GM23338 (cell line): ENCODE measurements around the gene SYT2. TPM values are rescaled to one million over a fixed set of nuclear protein-coding genes. Genes with fewer than 3 reads are reported as not detected.
"Not testable (repeated sequence)": the region's sequence is repeated elsewhere in the genome, so short reads cannot be mapped to it uniquely, and the experiment has no call there.

Experiments
- ATAC-seq: fragments of 200-7000 bp; cut with Tn5 transposase; 3 replicates; pipeline ENCODE4 v1.9.1; 2020
- DNase-seq: peaks from one replicate; pipeline ENCODE4 v3.0.0-alpha.2; 2015; ENCODE audit warnings: low spot score
- H2AFZ ChIP-seq: fragments of 200-600 bp; sonication (generic); 2 replicates; pipeline ENCODE4 v1.8.0; 2016; ENCODE audit warnings: antibody characterized with exemption, mild to moderate bottlenecking, moderate library complexity
- H3F3A ChIP-seq: fragments of 200-600 bp; sonication (generic); replicated peaks from 2 replicates; pipeline ENCODE4 v1.8.0; 2017; ENCODE audit warnings: antibody characterized with exemption, mixed run types, low read depth
- H3K27ac ChIP-seq: fragments of 200-600 bp; sonication (generic); 2 replicates; pipeline ENCODE4 v1.6.1; 2016; ENCODE audit warnings: low read depth
- H3K27me3 ChIP-seq: fragments of 200-600 bp; sonication (generic); 2 replicates; pipeline ENCODE4 v1.8.0; 2016; ENCODE audit warnings: mild to moderate bottlenecking, mixed run types, moderate library complexity; ENCODE audit not compliant: insufficient read depth
- H3K36me3 ChIP-seq: fragments of 200-600 bp; sonication (generic); 2 replicates; pipeline ENCODE4 v1.8.0; 2016; ENCODE audit warnings: mild to moderate bottlenecking; ENCODE audit not compliant: insufficient read depth
- H3K4me1 ChIP-seq: fragments of 200-600 bp; sonication (generic); 2 replicates; pipeline ENCODE4 v1.8.0; 2016; ENCODE audit warnings: mild to moderate bottlenecking, moderate library complexity; ENCODE audit not compliant: insufficient read depth
- H3K4me2 ChIP-seq: fragments of 200-600 bp; sonication (generic); 2 replicates; pipeline ENCODE4 v1.7.1; 2017; ENCODE audit warnings: mixed run types
- H3K4me3 ChIP-seq: fragments of 200-600 bp; sonication (generic); 2 replicates; pipeline ENCODE4 v1.6.1; 2016; ENCODE audit warnings: mixed run types
- H3K79me2 ChIP-seq: fragments of 200-600 bp; sonication (generic); replicated peaks from 2 replicates; pipeline ENCODE4 v1.8.0; 2017; ENCODE audit warnings: mild to moderate bottlenecking; ENCODE audit not compliant: insufficient read depth
- H3K9me2 ChIP-seq: fragments of 200-600 bp; sonication (generic); 2 replicates; pipeline ENCODE4 v1.8.0; 2017; ENCODE audit not compliant: insufficient read depth
- H4K20me1 ChIP-seq: fragments of 200-600 bp; sonication (generic); replicated peaks from 2 replicates; pipeline ENCODE4 v1.8.0; 2017; ENCODE audit warnings: mild to moderate bottlenecking; ENCODE audit not compliant: insufficient read depth
- H3K27ac Mint-ChIP-seq: 2 replicates; pipeline ENCODE4 v1.8.0; 2020; ENCODE audit warnings: inconsistent platforms, mild to moderate bottlenecking, moderate library complexity, mixed read lengths
- H3K27me3 Mint-ChIP-seq: 3 replicates; pipeline ENCODE4 v1.8.0; 2022; ENCODE audit warnings: low read depth, mild to moderate bottlenecking, moderate library complexity, mixed read lengths, inconsistent platforms; ENCODE audit not compliant: insufficient read depth, poor library complexity
- H3K36me3 Mint-ChIP-seq: 3 replicates; pipeline ENCODE4 v1.8.0; 2021; ENCODE audit warnings: low read depth, mild to moderate bottlenecking, inconsistent platforms, moderate library complexity, mixed read lengths
- H3K4me1 Mint-ChIP-seq: 3 replicates; pipeline ENCODE4 v1.8.0; 2020; ENCODE audit warnings: mild to moderate bottlenecking, inconsistent platforms, mixed read lengths
- H3K4me3 Mint-ChIP-seq: 3 replicates; pipeline ENCODE4 v1.8.0; 2021; ENCODE audit warnings: moderate library complexity, mild to moderate bottlenecking, inconsistent platforms, mixed read lengths
- H3K9me3 Mint-ChIP-seq: 3 replicates; pipeline ENCODE4 v1.8.0; 2020; ENCODE audit warnings: moderate library complexity, mild to moderate bottlenecking, inconsistent platforms, mixed read lengths
- JUNB ChIP-seq: IDR thresholded peaks from one replicate; pipeline ENCODE4 v1.6.1; 2016; ENCODE audit warnings: antibody characterized with exemption; ENCODE audit not compliant: unreplicated experiment
- ZNF114 ChIP-seq: fragments of 250-450 bp; sonication (Bioruptor Pico); IDR thresholded peaks from 2 replicates; pipeline ENCODE4 v1.5.0; 2020; ENCODE audit warnings: mild to moderate bottlenecking, moderate library complexity
- polyA plus RNA-seq: library from polyadenylated mRNA; unstranded; fragments of >200 nt; fragmentation: Nextera tagmentation; extraction: Ambion mirVana; gene quantifications from 2 replicates; pipeline ENCODE4 v1.2.1, GENCODE V29; 2016
- total RNA-seq: library from RNA; depleted of rRNA; stranded (reverse); fragments of >200 nt; shearing (Covaris generic); gene quantifications from 2 replicates; pipeline ENCODE4 v1.2.3, GENCODE V29; 2014
- TF ChIP-seq, protein P1 (sequence below): IDR thresholded peaks from one replicate; pipeline ENCODE4 v1.6.1; 2018; ENCODE audit warnings: antibody characterized with exemption; ENCODE audit not compliant: unreplicated experiment

Gene SYT2
- total and polyA plus RNA-seq, 2 experiments from 2014 or later, result 2.4 to 12.5 TPM

DNA sequence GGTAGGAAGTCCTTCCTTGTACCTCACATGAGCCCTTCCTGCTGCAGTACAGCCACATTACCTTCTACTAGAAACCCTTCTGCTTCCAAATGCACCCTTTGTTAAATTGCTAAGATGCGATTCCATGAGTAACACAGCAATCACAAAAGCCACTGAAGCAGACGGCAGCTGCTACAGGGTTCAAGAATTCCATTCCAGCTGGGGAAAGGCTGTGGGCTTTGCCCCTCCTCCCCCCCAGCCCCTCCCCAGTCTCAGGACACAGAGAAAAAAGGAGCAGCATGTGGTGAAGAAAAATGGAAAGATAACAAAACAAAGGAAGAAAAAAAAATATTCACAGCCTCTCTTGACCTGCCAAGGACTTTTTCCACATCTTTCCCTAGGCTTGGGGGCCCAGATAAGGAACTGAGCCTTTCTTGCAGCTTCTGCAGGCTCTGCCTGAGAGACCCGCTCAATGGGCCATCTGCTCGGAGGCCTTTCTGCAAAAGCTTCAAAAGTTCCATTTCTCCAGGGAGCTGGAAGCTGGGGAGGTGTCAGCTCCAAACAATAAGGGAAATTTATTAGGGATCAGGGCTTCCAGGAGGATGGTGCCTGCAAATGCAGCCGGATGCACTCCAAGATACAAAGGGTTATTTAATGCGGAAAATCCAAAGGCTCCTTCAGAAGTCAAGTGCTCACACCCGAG, 72.1 kb downstream of the SYT2 start (continued):
- TF ChIP-seq, protein P1, sequence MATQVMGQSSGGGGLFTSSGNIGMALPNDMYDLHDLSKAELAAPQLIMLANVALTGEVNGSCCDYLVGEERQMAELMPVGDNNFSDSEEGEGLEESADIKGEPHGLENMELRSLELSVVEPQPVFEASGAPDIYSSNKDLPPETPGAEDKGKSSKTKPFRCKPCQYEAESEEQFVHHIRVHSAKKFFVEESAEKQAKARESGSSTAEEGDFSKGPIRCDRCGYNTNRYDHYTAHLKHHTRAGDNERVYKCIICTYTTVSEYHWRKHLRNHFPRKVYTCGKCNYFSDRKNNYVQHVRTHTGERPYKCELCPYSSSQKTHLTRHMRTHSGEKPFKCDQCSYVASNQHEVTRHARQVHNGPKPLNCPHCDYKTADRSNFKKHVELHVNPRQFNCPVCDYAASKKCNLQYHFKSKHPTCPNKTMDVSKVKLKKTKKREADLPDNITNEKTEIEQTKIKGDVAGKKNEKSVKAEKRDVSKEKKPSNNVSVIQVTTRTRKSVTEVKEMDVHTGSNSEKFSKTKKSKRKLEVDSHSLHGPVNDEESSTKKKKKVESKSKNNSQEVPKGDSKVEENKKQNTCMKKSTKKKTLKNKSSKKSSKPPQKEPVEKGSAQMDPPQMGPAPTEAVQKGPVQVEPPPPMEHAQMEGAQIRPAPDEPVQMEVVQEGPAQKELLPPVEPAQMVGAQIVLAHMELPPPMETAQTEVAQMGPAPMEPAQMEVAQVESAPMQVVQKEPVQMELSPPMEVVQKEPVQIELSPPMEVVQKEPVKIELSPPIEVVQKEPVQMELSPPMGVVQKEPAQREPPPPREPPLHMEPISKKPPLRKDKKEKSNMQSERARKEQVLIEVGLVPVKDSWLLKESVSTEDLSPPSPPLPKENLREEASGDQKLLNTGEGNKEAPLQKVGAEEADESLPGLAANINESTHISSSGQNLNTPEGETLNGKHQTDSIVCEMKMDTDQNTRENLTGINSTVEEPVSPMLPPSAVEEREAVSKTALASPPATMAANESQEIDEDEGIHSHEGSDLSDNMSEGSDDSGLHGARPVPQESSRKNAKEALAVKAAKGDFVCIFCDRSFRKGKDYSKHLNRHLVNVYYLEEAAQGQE, result no peak

DNA sequence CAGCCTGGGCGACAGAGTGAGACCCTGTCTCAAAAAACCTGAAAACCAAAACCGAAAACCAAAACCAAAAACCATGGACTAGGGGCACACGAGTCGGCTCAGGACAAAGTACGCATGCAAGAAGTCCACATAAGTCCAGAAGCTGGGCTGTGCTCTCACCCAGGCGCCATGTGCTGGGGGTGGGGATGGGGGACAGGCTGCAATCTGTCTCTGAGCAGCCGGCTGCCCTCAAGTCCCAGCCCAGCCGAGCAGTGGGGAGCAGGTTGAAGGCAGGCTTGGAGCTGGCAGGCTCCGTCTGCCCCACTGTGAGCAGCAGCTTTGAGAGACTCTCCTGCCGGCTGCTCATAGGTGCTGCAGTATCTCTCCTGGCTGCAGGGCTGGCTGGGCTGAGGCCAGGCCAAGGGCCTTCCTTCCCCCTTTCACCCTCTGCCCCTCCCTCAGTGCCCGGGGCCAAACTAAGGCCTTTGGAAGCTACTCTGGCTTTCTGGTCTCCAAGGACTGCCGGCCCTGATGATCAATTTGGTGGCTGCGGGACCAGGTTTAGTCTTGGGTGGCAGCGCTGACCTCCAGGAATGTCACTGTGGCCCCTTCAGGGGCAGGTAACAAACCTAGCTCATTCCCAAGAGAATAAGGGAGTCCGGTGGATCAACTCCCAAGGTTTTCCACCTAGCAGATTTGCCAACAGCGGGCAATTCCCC, 72.8 kb downstream of the SYT2 start:
- H3K27ac Mint-ChIP-seq, H3K79me2 ChIP-seq, H3K9me2 ChIP-seq, H4K20me1 ChIP-seq, H3K27ac ChIP-seq, DNase-seq, H3K36me3 Mint-ChIP-seq, H3K4me3 ChIP-seq, H3F3A ChIP-seq, H3K9me3 Mint-ChIP-seq, H3K36me3 ChIP-seq, H2AFZ ChIP-seq, H3K4me3 Mint-ChIP-seq: not testable (repeated sequence)
- peaks cover 39% of the 10 kb centered on the region for H3K4me1 Mint-ChIP-seq
- peaks cover 28% of the 10 kb centered on the region for H3K27me3 Mint-ChIP-seq
- Histone ChIP-seq H3K4me2 (peak overlapping the region; percentile 72), H3K27me3 (peaks cover 18% of the 10 kb centered on the region), H3K4me1 (peaks cover 28% of the 10 kb centered on the region)
- peak; percentile 85 for ATAC-seq

DNA sequence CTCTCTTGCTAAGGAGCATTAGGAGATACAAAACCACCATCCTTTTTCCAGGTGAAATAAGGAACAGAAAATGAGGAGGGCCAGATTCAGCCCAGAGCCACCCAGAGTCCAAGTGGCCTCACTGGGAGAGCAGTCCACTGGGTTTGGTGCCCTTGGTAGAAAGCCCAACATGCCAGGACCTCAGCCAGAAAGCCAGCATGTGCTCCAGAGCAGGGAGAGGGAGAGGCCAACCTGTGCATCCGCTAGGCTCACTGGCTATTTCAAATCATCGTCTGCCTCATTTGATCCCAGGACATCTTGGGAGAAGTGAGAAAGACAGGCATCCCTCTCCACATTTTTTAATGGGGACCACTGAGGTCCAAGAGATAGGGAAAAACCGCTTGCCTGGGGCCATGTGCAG, 74.1 kb downstream of the SYT2 start:
- not testable (repeated sequence) for H3K4me3 Mint-ChIP-seq, H3K79me2 ChIP-seq, H3K4me3 ChIP-seq, H3K4me2 ChIP-seq, H3K36me3 Mint-ChIP-seq, H3K27ac Mint-ChIP-seq, H3K9me2 ChIP-seq, DNase-seq, ATAC-seq, H3K36me3 ChIP-seq, H4K20me1 ChIP-seq, H3K27ac ChIP-seq, H2AFZ ChIP-seq, H3F3A ChIP-seq, H3K27me3 ChIP-seq, H3K9me3 Mint-ChIP-seq
- H3K4me1 ChIP-seq, result peaks cover 18% of the 10 kb centered on the region
- H3K27me3 Mint-ChIP-seq, result peaks cover 15% of the 10 kb centered on the region
- peaks cover 35% of the 10 kb centered on the region for H3K4me1 Mint-ChIP-seq

DNA sequence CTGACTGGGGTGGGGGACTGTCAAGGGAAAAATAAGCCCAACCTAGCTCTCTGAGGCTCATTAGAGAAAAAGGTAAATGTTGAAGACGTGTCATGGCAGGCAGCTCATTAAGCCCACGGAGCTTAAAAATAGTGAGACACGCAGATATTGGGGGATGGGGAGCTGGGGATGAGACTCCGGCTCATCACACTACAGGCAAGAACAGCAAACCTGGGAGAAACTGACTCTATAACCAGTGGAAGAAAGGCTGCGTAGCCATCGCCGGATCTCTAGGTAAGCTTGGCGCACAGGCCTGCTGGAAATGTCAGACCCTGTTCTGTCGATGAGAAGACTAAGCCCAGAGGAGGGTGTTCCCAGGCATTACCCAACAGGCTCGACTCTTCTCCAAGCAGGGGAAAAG, 78.0 kb downstream of the SYT2 start:
- Mint-ChIP-seq H3K36me3 (no peaks in the 10 kb centered on the region), H3K9me3 (no peaks in the 10 kb centered on the region), H3K4me3 (no peak overlapping the region), H3K27ac (no peak overlapping the region), H3K27me3 (peaks cover 5% of the 10 kb centered on the region), H3K4me1 (peaks cover 18% of the 10 kb centered on the region)
- Histone ChIP-seq H4K20me1 (no peaks in the 10 kb centered on the region; the same call in 1 of the 2 replicates), H3K4me3 (no peak overlapping the region), H3K4me1 (peaks cover 5% of the 10 kb centered on the region; the same call in 1 of the 2 replicates), H2AFZ (no peak overlapping the region), H3K9me2 (no peaks in the 10 kb centered on the region), H3F3A (no peaks in the 10 kb centered on the region), H3K36me3 (no peaks in the 10 kb centered on the region), H3K4me2 (no peak overlapping the region), H3K27ac (no peak overlapping the region), H3K27me3 (no peaks in the 10 kb centered on the region), H3K79me2 (no peaks in the 10 kb centered on the region)
- TF ChIP-seq ZNF114 (no peak), JUNB (no peak)
- TF ChIP-seq, protein P1, result no peak
- ATAC-seq, result no peak
- DNase-seq, result no peak
